Psoas muscle (tissue), 8 donors: ENCODE data around the gene GNPDA1. TPM values are rescaled to one million over a fixed set of nuclear protein-coding genes. Genes with fewer than 3 reads are reported as not detected.
A peak's percentile ranks its signal among the peaks of the same experiment; 100 is the strongest.

Experiments
- ATAC-seq, 4 donors: fragments of 200-7000 bp; cut with Tn5 transposase; one replicate each; pipeline ENCODE4 v1.9.1; 2020; ENCODE audit warnings: moderate library complexity in 3 of 4, mild to moderate bottlenecking in 2 of 4
- DNase-seq, 2 donors: peaks; one replicate each; pipeline ENCODE4 v3.0.0-alpha.2; 2020
- H3K27ac ChIP-seq: fragments of 200-600 bp; one replicate; pipeline ENCODE4 v1.8.0; 2022
- H3K27me3 ChIP-seq, 3 donors: fragments of 200-600 bp in 1 of 3; one replicate each; pipeline versions ENCODE4 v1.6.1 to v1.8.0; 2013 to 2022; ENCODE audit warnings: low read length in 2 of 3, mild to moderate bottlenecking in 2 of 3, moderate library complexity in 1 of 3; ENCODE audit not compliant: insufficient read depth in 3 of 3
- H3K36me3 ChIP-seq, 2 donors: fragments of 200-600 bp in 1 of 2; one replicate each; pipeline versions ENCODE4 v1.6.1 to v1.8.0; 2013 to 2022; ENCODE audit warnings: low read depth in 1 of 2, mild to moderate bottlenecking in 1 of 2, moderate library complexity in 1 of 2; ENCODE audit not compliant: insufficient read depth in 1 of 2
- H3K4me1 ChIP-seq: fragments of 200-600 bp; one replicate; pipeline ENCODE4 v1.8.0; 2022
- H3K4me3 ChIP-seq: fragments of 200-600 bp; one replicate; pipeline ENCODE4 v1.8.0; 2022; ENCODE audit warnings: mild to moderate bottlenecking
- H3K9me3 ChIP-seq: fragments of 200-600 bp; one replicate; pipeline ENCODE4 v1.8.0; 2022
- WGBS, 3 donors: extraction: QIAGEN DNeasy Blood & Tissue Kit; methylation state at CpG; one replicate each; pipeline versions ENCODE4 v1.1.6 to v1.1.7; 2013; 5-methylcytosine and 5-hydroxymethylcytosine counted together
- intact Hi-C, 2 donors: fragments of 100-400 bp; cut with DNase I; formaldehyde crosslinking; loops; one replicate each; pipeline versions ENCODE4 v1.11.0 to v1.14.2; 2022
- polyA plus RNA-seq, 3 donors: library from polyadenylated mRNA; stranded (reverse); fragments of 200-250 nt; gene quantifications; one replicate each; pipeline ENCODE4 v1.2.3, GENCODE V29; 2013
- total RNA-seq, 4 donors: library from RNA; stranded (reverse); fragmentation: NEBNext Ultra II Directional in 2 of 4; extraction: Animal tissue kit (Norgen Biotek cat#: 25700) in 2 of 4; gene quantifications; one replicate each; pipeline versions ENCODE4 v1.2.1 to v1.2.4, GENCODE V29; 2021 to 2023
- TF ChIP-seq, protein P1 (sequence below): fragments of 200-600 bp; IDR thresholded peaks from one replicate; pipeline ENCODE4 v1.8.0; 2022; ENCODE audit warnings: antibody characterized with exemption
- donor health status: healthy with polysubstance abuse.
- donor health status: DM: no; HTN: no; CAD: no; lungs with moderate emphysema.
- donor health status: Bipolar disorder and iron deficiency.
- donor health status: healthy.
- donor health status: DM: yes; HTN: yes; CAD: no.
- donor health status: DM: no; HTN: no; CAD: no.
- donor health status: DM: no; HTN: no; CAD: no.
- donor health status: DM: yes; HTN: yes; CAD: no.

Gene GNPDA1
- total and polyA plus RNA-seq, 7 donors = 18.7 to 36.8 (median 26.4) TPM

DNA sequence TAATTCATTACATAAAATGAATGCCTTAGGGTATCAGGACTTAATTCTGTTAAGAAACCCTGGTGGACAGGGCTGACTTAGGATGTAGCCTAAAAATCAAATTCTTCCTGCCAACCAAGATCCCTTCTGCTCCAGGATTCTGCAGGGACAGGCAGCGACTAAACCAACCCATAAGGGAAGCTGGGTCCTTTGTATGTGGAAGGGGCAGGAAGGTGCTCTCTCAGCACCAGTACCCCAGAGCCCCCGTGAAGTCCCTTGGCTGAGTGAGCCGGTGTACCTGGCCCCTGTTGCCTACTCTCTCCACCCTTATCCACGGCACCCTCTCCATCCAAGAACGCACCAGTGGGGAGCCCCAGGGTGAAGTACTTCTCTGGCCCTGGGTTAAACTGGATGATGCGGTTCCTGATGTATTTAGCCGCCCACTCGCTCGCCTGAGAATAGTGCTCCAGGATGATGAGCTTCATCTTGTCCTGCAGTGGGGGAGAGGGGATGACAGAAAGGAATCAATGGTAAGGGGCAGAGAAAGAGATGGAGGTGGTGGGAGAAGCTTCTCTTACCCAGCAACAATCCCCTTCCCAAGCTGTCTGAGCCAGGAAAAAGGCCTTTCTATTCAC, 1.1 kb downstream of the GNPDA1 start:
- intact Hi-C loops = loop anchor here in 1 of 2 donors (5.0 kb wide), 2 partner anchors 106 to 131 kb away; no protein-coding TSS in a partner anchor
- Histone ChIP-seq H3K4me3 (peak overlapping the region; percentile 82), H3K36me3 (peaks cover 5 to 29% of the 10 kb centered on the region in 2 donors), H3K27ac (peak overlapping the region; percentile 91), H3K4me1 (peaks cover 20% of the 10 kb centered on the region), H3K9me3 (no peaks in the 10 kb centered on the region), H3K27me3 (no peaks in the 10 kb centered on the region)
- no peak for DNase-seq
- TF ChIP-seq, protein P1, sequence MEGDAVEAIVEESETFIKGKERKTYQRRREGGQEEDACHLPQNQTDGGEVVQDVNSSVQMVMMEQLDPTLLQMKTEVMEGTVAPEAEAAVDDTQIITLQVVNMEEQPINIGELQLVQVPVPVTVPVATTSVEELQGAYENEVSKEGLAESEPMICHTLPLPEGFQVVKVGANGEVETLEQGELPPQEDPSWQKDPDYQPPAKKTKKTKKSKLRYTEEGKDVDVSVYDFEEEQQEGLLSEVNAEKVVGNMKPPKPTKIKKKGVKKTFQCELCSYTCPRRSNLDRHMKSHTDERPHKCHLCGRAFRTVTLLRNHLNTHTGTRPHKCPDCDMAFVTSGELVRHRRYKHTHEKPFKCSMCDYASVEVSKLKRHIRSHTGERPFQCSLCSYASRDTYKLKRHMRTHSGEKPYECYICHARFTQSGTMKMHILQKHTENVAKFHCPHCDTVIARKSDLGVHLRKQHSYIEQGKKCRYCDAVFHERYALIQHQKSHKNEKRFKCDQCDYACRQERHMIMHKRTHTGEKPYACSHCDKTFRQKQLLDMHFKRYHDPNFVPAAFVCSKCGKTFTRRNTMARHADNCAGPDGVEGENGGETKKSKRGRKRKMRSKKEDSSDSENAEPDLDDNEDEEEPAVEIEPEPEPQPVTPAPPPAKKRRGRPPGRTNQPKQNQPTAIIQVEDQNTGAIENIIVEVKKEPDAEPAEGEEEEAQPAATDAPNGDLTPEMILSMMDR = no peak
- WGBS, 3 donors = 85 to 95% (median 91%) methylated on average over 9 of the region's 9 CpGs
- no peak for ATAC-seq

DNA sequence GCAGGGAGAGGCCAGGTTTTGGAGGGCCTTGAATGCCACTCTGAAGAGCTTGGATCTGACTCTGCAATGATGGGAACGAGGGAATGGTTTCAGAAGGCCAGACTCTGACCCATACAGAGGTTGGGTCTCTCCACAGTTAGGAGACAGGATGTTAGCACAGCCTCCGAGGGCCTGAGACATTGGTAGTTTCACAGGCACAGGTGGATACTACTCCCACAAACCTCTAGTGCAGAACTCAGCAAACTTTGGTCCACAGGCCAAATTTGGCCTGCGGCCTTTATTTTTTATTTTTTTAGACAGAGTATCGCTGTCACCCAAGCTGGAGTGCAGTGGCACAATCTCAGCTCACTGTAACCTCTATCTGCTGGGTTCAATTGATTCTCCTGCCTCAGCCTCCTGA, 2.9 kb downstream of the GNPDA1 start:
- intact Hi-C loops = loop anchor here (5.0 kb wide), 3 partner anchors 107 to 132 kb away; no protein-coding TSS in a partner anchor
- Histone ChIP-seq H3K27ac (no peak overlapping the region), H3K9me3 (no peaks in the 10 kb centered on the region), H3K27me3 (no peaks in the 10 kb centered on the region), H3K4me1 (peaks cover 13% of the 10 kb centered on the region), H3K4me3 (no peak overlapping the region), H3K36me3 (peaks cover 12 to 47% of the 10 kb centered on the region in 2 donors)
- TF ChIP-seq, protein P1 = no peak
- WGBS, 3 donors = 81 to 86% (median 83%) methylated on average over 4 of the region's 4 CpGs
- ATAC-seq = no peak
- DNase-seq = no peak

DNA sequence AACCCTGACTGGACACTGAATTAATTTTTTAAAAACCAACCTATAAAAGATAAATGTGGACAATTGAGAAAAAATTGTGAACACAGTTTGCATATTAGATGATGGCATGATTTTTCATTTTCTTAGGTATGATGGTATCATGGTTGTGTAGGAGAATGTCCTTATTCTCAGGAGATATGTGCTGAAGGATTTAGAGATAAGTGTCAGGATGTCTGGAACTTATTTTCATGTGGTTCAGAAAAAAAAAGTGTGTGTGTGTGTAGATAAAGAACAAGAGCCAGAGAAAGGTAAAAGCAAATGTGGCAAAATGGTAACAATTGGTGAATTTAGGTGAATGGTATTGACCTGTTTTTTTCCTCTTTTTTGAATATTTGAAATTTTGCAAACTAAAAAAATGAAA, 4.0 kb downstream of the GNPDA1 start:
- H3K27ac ChIP-seq = no peak overlapping the region
- H3K36me3 ChIP-seq = peaks cover 12 to 58% of the 10 kb centered on the region in 2 donors
- H3K9me3 ChIP-seq = no peaks in the 10 kb centered on the region
- intact Hi-C loops = loop anchor here in 1 of 2 donors (5.0 kb wide), 1 partner anchor 128 kb away; no protein-coding TSS in a partner anchor
- DNase-seq (no peak), ATAC-seq (no peak)
- H3K4me3 ChIP-seq = no peak overlapping the region
- peaks cover 5% of the 10 kb centered on the region for H3K4me1 ChIP-seq
- no peaks in the 10 kb centered on the region for H3K27me3 ChIP-seq
- TF ChIP-seq, protein P1 = no peak

DNA sequence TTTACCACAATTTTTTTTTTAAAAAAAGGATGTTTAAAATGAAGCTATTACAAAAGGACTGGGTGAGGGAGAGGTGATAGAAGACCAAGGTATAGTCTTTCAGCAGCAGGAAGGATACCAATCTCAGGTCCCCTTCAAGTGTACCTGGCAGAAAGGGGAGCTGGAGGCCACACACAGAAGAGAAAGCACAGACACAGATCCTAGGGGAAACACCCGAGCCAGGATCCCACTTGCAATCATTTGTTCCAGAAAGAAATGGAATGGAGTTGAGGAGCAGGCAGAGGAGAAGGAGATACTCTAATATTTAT, 5.6 kb downstream of the GNPDA1 start:
- 78 to 85% (median 80%) methylated on average over 1 of the region's 1 CpG for WGBS, 3 donors
- Histone ChIP-seq H3K4me3 (no peak overlapping the region), H3K36me3 (peaks cover 12 to 74% of the 10 kb centered on the region in 2 donors), H3K9me3 (no peaks in the 10 kb centered on the region), H3K4me1 (no peaks in the 10 kb centered on the region), H3K27ac (no peak overlapping the region), H3K27me3 (no peaks in the 10 kb centered on the region)
- DNase-seq (no peak), ATAC-seq (no peak)
- TF ChIP-seq, protein P1 = no peak
- intact Hi-C loops = loop anchor here in 1 of 2 donors (5.0 kb wide), 1 partner anchor 130 kb away; no protein-coding TSS in a partner anchor
